Retinal pigment epithelial cell (primary cell): ENCODE measurements around the gene TMEM18.

ENCODE experiments used
- DNase-seq: peaks from one replicate; pipeline ENCODE4 v3.0.0-alpha.2; 2010; ENCODE audit warnings: low read depth
- H3K4me3 ChIP-seq: 2 replicates; pipeline ENCODE4 v1.5.1; 2011; ENCODE audit warnings: mild to moderate bottlenecking, low read length, control low read depth, moderate library complexity
- CTCF ChIP-seq: conservative IDR thresholded peaks from 2 replicates; pipeline ENCODE4 v1.5.1; 2011; ENCODE audit warnings: low read depth, low read length, control low read depth, inconsistent platforms

Gene TMEM18

GRCh38 chr2:660586-661359 is 16.4 kb downstream of the TMEM18 start:
- no peak overlapping the region for H3K4me3 ChIP-seq
- no peak for DNase-seq
- TF ChIP-seq CTCF: no peak

- DNase-seq: no peak
- no peak for TF ChIP-seq CTCF
- no peak overlapping the region for H3K4me3 ChIP-seq
Measured at GRCh38 chr2:660029-660428, 17.2 kb downstream of the TMEM18 start.

GRCh38 chr2:658426-658825 is 18.8 kb downstream of the TMEM18 start:
- DNase-seq: no peak
- TF ChIP-seq CTCF: no peak
- H3K4me3 ChIP-seq: no peak overlapping the region

GRCh38 chr2:657766-658165 is 19.4 kb downstream of the TMEM18 start:
- no peak for DNase-seq
- H3K4me3 ChIP-seq: no peak overlapping the region
- TF ChIP-seq CTCF: no peak

- no peak for DNase-seq
- no peak for TF ChIP-seq CTCF
- H3K4me3 ChIP-seq: no peak overlapping the region
Measured at GRCh38 chr2:656676-657075, 20.5 kb downstream of the TMEM18 start.

- TF ChIP-seq CTCF: no peak
- no peak overlapping the region for H3K4me3 ChIP-seq
- DNase-seq: no peak
Measured at GRCh38 chr2:655626-656025, 21.6 kb downstream of the TMEM18 start.

- DNase-seq: no peak
- H3K4me3 ChIP-seq: no peak overlapping the region
- TF ChIP-seq CTCF: no peak
Measured at GRCh38 chr2:654896-655295, 22.3 kb downstream of the TMEM18 start.
